Lung (tissue), 12 donors: Measurements from ENCODE around the gene BRI3BP. TPM values are rescaled to one million over a fixed set of nuclear protein-coding genes. Genes with fewer than 3 reads are reported as not detected.

Experiments
- ATAC-seq: fragments of 200-7000 bp; cut with Tn5 transposase; one replicate; pipeline ENCODE4 v1.9.1; 2020; ENCODE audit warnings: moderate number of reproducible peaks; ENCODE audit not compliant: insufficient read depth, low FRiP score
- DNase-seq, 3 donors: peaks; one replicate each; pipeline ENCODE4 v3.0.0-alpha.2; 2013 to 2017
- H3K27ac ChIP-seq, 2 donors: one replicate each; pipeline ENCODE4 v1.5.1; 2013; ENCODE audit warnings: mild to moderate bottlenecking in 2 of 2, moderate library complexity in 2 of 2, control low read depth in 1 of 2, inconsistent platforms in 1 of 2, low read depth in 1 of 2, low read length in 1 of 2
- H3K27me3 ChIP-seq, 3 donors: one replicate each; pipeline ENCODE4 v1.5.1; 2013; ENCODE audit warnings: low read length in 2 of 3; ENCODE audit not compliant: control insufficient read depth in 3 of 3, insufficient read depth in 3 of 3
- H3K36me3 ChIP-seq, 4 donors: one replicate each; pipeline ENCODE4 v1.5.1; 2013; ENCODE audit warnings: low read length in 4 of 4, mild to moderate bottlenecking in 1 of 4, moderate library complexity in 1 of 4; ENCODE audit not compliant: control insufficient read depth in 4 of 4, insufficient read depth in 4 of 4
- H3K4me1 ChIP-seq, 5 donors: one replicate each; pipeline ENCODE4 v1.5.1; 2013; ENCODE audit warnings: low read length in 5 of 5, mild to moderate bottlenecking in 2 of 5, moderate library complexity in 1 of 5; ENCODE audit not compliant: control insufficient read depth in 5 of 5, insufficient read depth in 5 of 5
- H3K4me3 ChIP-seq: one replicate; pipeline ENCODE4 v1.5.1; 2013; ENCODE audit warnings: mild to moderate bottlenecking, control low read depth, moderate library complexity
- H3K9ac ChIP-seq, 2 donors: one replicate each; pipeline ENCODE4 v1.5.1; 2013; ENCODE audit warnings: low read length in 2 of 2, control low read depth in 1 of 2; ENCODE audit not compliant: insufficient read depth in 1 of 2
- H3K9me3 ChIP-seq, 4 donors: one replicate each; pipeline ENCODE4 v1.5.1; 2013; ENCODE audit warnings: low read length in 3 of 4, mild to moderate bottlenecking in 1 of 4, moderate library complexity in 1 of 4; ENCODE audit not compliant: control insufficient read depth in 4 of 4, insufficient read depth in 3 of 4
- CTCF ChIP-seq: IDR thresholded peaks from 2 replicates; pipeline ENCODE4 v1.5.1; 2012; ENCODE audit warnings: mild to moderate bottlenecking; ENCODE audit errors: control extremely low read depth, extremely low read depth
- WGBS, 2 donors: extraction: QIAGEN DNeasy Blood & Tissue Kit; methylation state at CpG; one replicate each; pipeline ENCODE4 v1.1.7; 2013; 5-methylcytosine and 5-hydroxymethylcytosine counted together
- polyA plus RNA-seq, 2 donors: library from polyadenylated mRNA; stranded (reverse); fragments of 200-250 nt; gene quantifications; one replicate each; pipeline ENCODE4 v1.2.1, GENCODE V29; 2013
- total RNA-seq, 2 donors: library from RNA; depleted of rRNA in 1 of 2; stranded (reverse); fragments of >200 nt in 1 of 2; gene quantifications; one replicate each; pipeline ENCODE4 v1.2.1, GENCODE V29; 2014 to 2021
- donor health status: control.
- donor health status: control.
- donor health status: Bipolar disorder and iron deficiency.
- donor health status: healthy.
- donor health status: DM: yes; HTN: yes; CAD: no.

Gene BRI3BP
- total and polyA plus RNA-seq, 4 donors, result 2.3 to 9.5 (median 5.5) TPM

GRCh38 chr12:124964251-124964650 is 29.2 kb upstream of the BRI3BP start:
- Histone ChIP-seq H3K4me1 (no peaks in the 10 kb centered on the region), H3K36me3 (peaks cover 6 to 67% (median 24%) of the 10 kb centered on the region in 4 donors), H3K27ac (no peak overlapping the region), H3K4me3 (no peak overlapping the region), H3K9ac (no peak overlapping the region), H3K9me3 (no peaks in the 10 kb centered on the region), H3K27me3 (no peaks in the 10 kb centered on the region)
- ATAC-seq, result no peak
- no peak for DNase-seq
- TF ChIP-seq CTCF, result no peak
- 95 to 96% methylated on average over 22 of the region's 22 CpGs for WGBS, 2 donors

- ATAC-seq, result no peak
- WGBS, 2 donors, result 84 to 91% methylated on average over 15 of the region's 15 CpGs
- DNase-seq, result no peak
- Histone ChIP-seq H3K9me3 (no peaks in the 10 kb centered on the region), H3K4me1 (no peaks in the 10 kb centered on the region), H3K9ac (no peak overlapping the region), H3K36me3 (peaks cover 6 to 64% (median 20%) of the 10 kb centered on the region in 4 donors), H3K27ac (no peak overlapping the region), H3K4me3 (no peak overlapping the region), H3K27me3 (no peaks in the 10 kb centered on the region)
- TF ChIP-seq CTCF, result no peak
Measured at GRCh38 chr12:124964836-124965462, 28.5 kb upstream of the BRI3BP start.

GRCh38 chr12:124967016-124967739 is 26.3 kb upstream of the BRI3BP start:
- DNase-seq (no peak), ATAC-seq (no peak)
- Histone ChIP-seq H3K9me3 (no peaks in the 10 kb centered on the region), H3K27me3 (no peaks in the 10 kb centered on the region), H3K9ac (no peak overlapping the region), H3K27ac (no peak overlapping the region), H3K4me3 (no peak overlapping the region), H3K4me1 (no peaks in the 10 kb centered on the region), H3K36me3 (peaks cover 6 to 74% (median 22%) of the 10 kb centered on the region in 4 donors)
- WGBS, 2 donors, result 95% methylated on average over 22 of the region's 22 CpGs
- TF ChIP-seq CTCF, result no peak
